HepG2 (cell line): ENCODE data around the gene DTNB. TPM values are rescaled to one million over a fixed set of nuclear protein-coding genes. Genes with fewer than 3 reads are reported as not detected.
A peak's percentile ranks its signal among the peaks of the same experiment; 100 is the strongest.

ENCODE experiments used
- ATAC-seq: fragments of 200-7000 bp; cut with Tn5 transposase; 3 replicates; pipeline ENCODE4 v1.9.1; 2020; ENCODE audit warnings: mild to moderate bottlenecking, moderate library complexity
- BruUV-seq: library from RNA; stranded (reverse); fragments of 400-500 nt; replicated peaks from 2 replicates; lab custom pipeline; 2021; lab: Mats Ljungman, UMichigan
- CTCF ChIA-PET: fragments of 300-600 bp; formaldehyde crosslinking; extraction: SDS; loops from one replicate; lab custom pipeline; 2021; ENCODE audit warnings: low total read pairs, inconsistent platforms, low intra/inter-chr PET ratio; lab: Yijun Ruan, JAX
- POLR2A ChIA-PET: fragments of 350-600 bp; sonication (Branson Sonifier 250); formaldehyde crosslinking; loops from one replicate; lab custom pipeline; 2020; ENCODE audit warnings: antibody characterized with exemption, inconsistent platforms; lab: Yijun Ruan, JAX
- DNase-seq: peaks from one replicate; pipeline ENCODE4 v3.0.0-alpha.2; 2015; ENCODE audit warnings: low spot score
- FAIRE-seq: peaks from 3 replicates; lab custom pipeline; 2011; peaks lifted over from hg19 to GRCh38; lab: Jason Lieb, UNC
- H2AFZ ChIP-seq: one replicate; pipeline ENCODE4 v1.6.1; 2011; ENCODE audit warnings: low read length, inconsistent platforms
- H3K27ac ChIP-seq: fragments of 300-600 bp; 3 replicates; pipeline ENCODE4 v1.8.0; 2011; ENCODE audit warnings: mixed run types, mild to moderate bottlenecking, mixed read lengths, low read length, inconsistent platforms; ENCODE audit not compliant: insufficient read depth; ENCODE audit errors: extremely low read length
- H3K27me3 ChIP-seq, 2 experiments: fragments of 200-600 bp in 1 of 2; 2 replicates in 1 of 2; 3 replicates in 1 of 2; pipeline versions ENCODE4 v1.6.0 to v1.8.0; 2011; ENCODE audit warnings: low read length in 2 of 2, mild to moderate bottlenecking in 2 of 2, moderate library complexity in 2 of 2, inconsistent platforms in 1 of 2; ENCODE audit not compliant: insufficient read depth in 2 of 2, control insufficient read depth in 1 of 2
- H3K36me3 ChIP-seq, 2 experiments: fragments of 200-600 bp in 1 of 2; replicated peaks in 1 of 2; 2 replicates in 1 of 2; 3 replicates in 1 of 2; pipeline versions ENCODE4 v1.5.1 to v1.8.0; 2011; ENCODE audit warnings: low read length in 2 of 2, inconsistent platforms in 1 of 2; ENCODE audit not compliant: insufficient read depth in 2 of 2, control insufficient read depth in 1 of 2
- H3K4me1 ChIP-seq: 2 replicates; pipeline ENCODE4 v1.5.1; 2012; ENCODE audit warnings: low read length, inconsistent platforms; ENCODE audit not compliant: insufficient read depth
- H3K4me2 ChIP-seq: 2 replicates; pipeline ENCODE4 v1.6.0; 2011; ENCODE audit warnings: low read depth, low read length, inconsistent platforms
- H3K4me3 ChIP-seq, 3 experiments: fragments of 200-600 bp in 1 of 3; sonication (generic), shearing (Covaris generic) in 1 of 3; replicated peaks in 1 of 3; 2 replicates each; pipeline ENCODE4 v1.5.1; 2011 to 2016; ENCODE audit warnings: low read length in 3 of 3, inconsistent platforms in 2 of 3, low read depth in 2 of 3, mild to moderate bottlenecking in 2 of 3, control low read depth in 1 of 3, mixed read lengths in 1 of 3; ENCODE audit not compliant: insufficient read depth in 1 of 3
- H3K79me2 ChIP-seq: one replicate; pipeline ENCODE4 v1.6.1; 2011; ENCODE audit warnings: low read length, inconsistent platforms; ENCODE audit not compliant: insufficient read depth
- H3K9ac ChIP-seq: 2 replicates; pipeline ENCODE4 v1.6.0; 2011; ENCODE audit warnings: mild to moderate bottlenecking, low read depth, low read length, inconsistent platforms; ENCODE audit not compliant: insufficient read depth
- H3K9me3 ChIP-seq: 2 replicates; pipeline ENCODE4 v1.5.1; 2012; ENCODE audit warnings: mild to moderate bottlenecking, low read length
- H4K20me1 ChIP-seq: 2 replicates; pipeline ENCODE4 v1.6.0; 2011; ENCODE audit warnings: inconsistent platforms, mild to moderate bottlenecking, low read length, moderate library complexity; ENCODE audit not compliant: insufficient read depth
- ELF1 ChIP-seq: sonication (generic); formaldehyde crosslinking; IDR thresholded peaks from 2 replicates; pipeline ENCODE4 v1.4.0; 2020; ENCODE audit warnings: missing genetic modification reagents
- GABPA ChIP-seq, 2 experiments: IDR thresholded peaks; 2 replicates each; pipeline ENCODE4 v1.6.1; 2011 to 2016; ENCODE audit warnings: low read depth in 2 of 2, low read length in 1 of 2, missing biosample characterization in 1 of 2, missing genetic modification characterization in 1 of 2
- GABPB1 ChIP-seq: IDR thresholded peaks from 2 replicates; pipeline ENCODE4 v1.6.1; 2016; ENCODE audit warnings: mild to moderate bottlenecking, missing genetic modification reagents, moderate library complexity, missing compliant biosample characterization
- MATR3 ChIP-seq: sonication (generic); formaldehyde crosslinking; IDR thresholded peaks from 2 replicates; pipeline ENCODE4 v1.4.0; 2020; ENCODE audit warnings: missing genetic modification reagents
- NR2C2 ChIP-seq: sonication (generic); formaldehyde crosslinking; IDR thresholded peaks from 2 replicates; pipeline ENCODE4 v1.4.0; 2020; ENCODE audit warnings: missing genetic modification reagents, mild to moderate bottlenecking, moderate library complexity, borderline replicate concordance
- RBM22 ChIP-seq: fragments of 200-400 bp; formaldehyde crosslinking; optimal IDR thresholded peaks from 2 replicates; pipeline ENCODE3; 2017; ENCODE audit warnings: mild to moderate bottlenecking, low read length, moderate library complexity
- ZFY ChIP-seq: sonication (generic); formaldehyde crosslinking; IDR thresholded peaks from 2 replicates; pipeline ENCODE4 v1.4.0; 2020; ENCODE audit warnings: missing genetic modification reagents
- ZNF687 ChIP-seq: sonication (generic); formaldehyde crosslinking; IDR thresholded peaks from 2 replicates; pipeline ENCODE4 v1.5.1; 2020; ENCODE audit warnings: mild to moderate bottlenecking, missing genetic modification reagents, moderate library complexity
- ZZZ3 ChIP-seq: sonication (generic); formaldehyde crosslinking; IDR thresholded peaks from 2 replicates; pipeline ENCODE4 v1.4.0; 2020; ENCODE audit warnings: missing genetic modification reagents, mild to moderate bottlenecking, borderline replicate concordance
- WGBS: methylation state at CpG from one replicate; pipeline ENCODE4 v1.1.6; 2017; ENCODE audit warnings: low lambda C conversion rate; 5-methylcytosine and 5-hydroxymethylcytosine counted together
- in situ Hi-C: cut with HindIII; loops from 2 replicates; pipeline ENCODE4 v1.10.0; 2017; ENCODE audit warnings: low pct_unique_long_range_greater_than_20kb; ENCODE audit not compliant: extremely low pct_ligation_motif_present
- intact Hi-C: fragments of 100-400 bp; cut with micrococcal nuclease; formaldehyde crosslinking; loops from one replicate; pipeline ENCODE4 v1.10.0; 2022; ENCODE audit not compliant: unreplicated experiment
- polyA plus RNA-seq, 8 experiments: library from polyadenylated mRNA; depleted of rRNA in 3 of 8; stranded (reverse) in 7 of 8; unstranded in 1 of 8; fragments of >200 nt; fragmentation: Illumina TruSeq in 4 of 8; extraction: Trizol in 4 of 8; gene quantifications; 2 replicates each; pipeline versions ENCODE4 v1.2.1 to v1.2.3, GENCODE V29; 2011 to 2016; ENCODE audit warnings: low read depth in 4 of 8, missing spikeins in 1 of 8, mixed read lengths in 1 of 8; ENCODE audit not compliant: insufficient read depth in 1 of 8
- total RNA-seq, 5 experiments: library from RNA; depleted of rRNA; stranded (reverse); fragments of >200 nt; fragmentation: Illumina TruSeq; extraction: Trizol; gene quantifications; 2 replicates each; pipeline ENCODE4 v1.2.3, GENCODE V29; 2016; ENCODE audit warnings: low read depth in 1 of 5

DTNB gene
- total and polyA plus RNA-seq, 2 of the 13 experiments (the other 11 are each of a cell fraction or from before 2014, with no cell fraction given): 14.4 to 23.9 TPM

- ChIA-PET CTCF (no interaction called here), POLR2A (no interaction called here)
- peaks cover 2 to 51% of the 10 kb centered on the region in 2 experiments; a peak in 3 of 5 replicates for H3K27me3 ChIP-seq
- WGBS: 36% methylated on average over 4 of the region's 4 CpGs
- TF ChIP-seq GABPB1 (CRISPR knock-in tag) (peak; percentile 76), RBM22 (no peak), ZNF687 (CRISPR knock-in tag) (peak; percentile 62), ZFY (CRISPR knock-in tag) (0 out of 2 replicates have a peak, but pooled peaks have one; percentile 22), GABPA (IDR thresholded peaks at IDR 0.05; ENCODE audit: low read depth, low read length) (peak; percentile 68), GABPA (CRISPR knock-in tag; IDR thresholded peaks at IDR 0.05; ENCODE audit: low read depth) (peak; percentile 85), ZZZ3 (CRISPR knock-in tag) (no peak), NR2C2 (CRISPR knock-in tag) (peak; percentile 95), ELF1 (CRISPR knock-in tag) (0 out of 2 replicates have a peak, but pooled peaks have one; percentile 26), MATR3 (CRISPR knock-in tag) (no peak)
- no peak overlapping the region for H2AFZ ChIP-seq
- H3K9me3 ChIP-seq: no peaks in the 10 kb centered on the region
- no peak for ATAC-seq
- intact Hi-C loops: no loop called here
- H3K27ac ChIP-seq: no peak overlapping the region
- no peak for FAIRE-seq
- no peaks in the 10 kb centered on the region for H3K79me2 ChIP-seq
- in situ Hi-C loops: no loop called here
- H3K9ac ChIP-seq: no peak overlapping the region
- H3K4me3 ChIP-seq: peak overlapping the region in 2 of 3 experiments; percentile 15 to 39; a peak in 2 of 6 replicates
- H3K4me2 ChIP-seq: peak overlapping the region; percentile 44
- H3K4me1 ChIP-seq: 0 out of 2 replicates have a peak, but pooled peaks cover 7% of the 10 kb centered on the region
- no TSS peak for BruUV-seq
- DNase-seq: no peak
- no peaks in the 10 kb centered on the region for H3K36me3 ChIP-seq
- no peaks in the 10 kb centered on the region for H4K20me1 ChIP-seq
Observed at GRCh38 chr2:25356088-25356487, 317.3 kb downstream of the DTNB start.
